ENCODE measurements around the gene DOC2A.

DNA sequence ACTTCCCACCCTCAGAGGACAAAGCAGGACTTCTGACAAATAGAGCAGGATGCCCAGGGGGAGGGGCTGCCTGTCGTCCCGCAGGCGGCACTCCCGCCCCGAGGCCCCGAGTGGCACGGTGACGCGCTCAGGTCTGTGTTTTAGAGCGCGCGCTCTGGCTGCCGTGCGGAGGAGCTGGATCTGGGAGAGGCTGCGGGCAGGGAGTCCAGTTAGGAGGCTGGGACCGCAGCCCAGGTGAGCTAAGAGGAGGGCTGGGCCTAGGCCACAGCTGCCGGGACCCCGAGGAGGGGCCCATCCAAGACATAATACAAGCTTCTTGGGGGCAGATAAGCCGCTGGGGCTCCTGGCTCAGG, 6.4 kb downstream of the DOC2A start:
- no peak for TF ChIP-seq TAF9B (IDR thresholded peaks at IDR 0.05; ENCODE audit: partially characterized antibody)
- no peak for TF ChIP-seq ZNF696 (CRISPR knock-in tag; conservative IDR thresholded peaks at IDR 0.05)
- TF ChIP-seq EGR1 (conservative IDR thresholded peaks at IDR 0.05): no peak
- TF ChIP-seq, protein P1, sequence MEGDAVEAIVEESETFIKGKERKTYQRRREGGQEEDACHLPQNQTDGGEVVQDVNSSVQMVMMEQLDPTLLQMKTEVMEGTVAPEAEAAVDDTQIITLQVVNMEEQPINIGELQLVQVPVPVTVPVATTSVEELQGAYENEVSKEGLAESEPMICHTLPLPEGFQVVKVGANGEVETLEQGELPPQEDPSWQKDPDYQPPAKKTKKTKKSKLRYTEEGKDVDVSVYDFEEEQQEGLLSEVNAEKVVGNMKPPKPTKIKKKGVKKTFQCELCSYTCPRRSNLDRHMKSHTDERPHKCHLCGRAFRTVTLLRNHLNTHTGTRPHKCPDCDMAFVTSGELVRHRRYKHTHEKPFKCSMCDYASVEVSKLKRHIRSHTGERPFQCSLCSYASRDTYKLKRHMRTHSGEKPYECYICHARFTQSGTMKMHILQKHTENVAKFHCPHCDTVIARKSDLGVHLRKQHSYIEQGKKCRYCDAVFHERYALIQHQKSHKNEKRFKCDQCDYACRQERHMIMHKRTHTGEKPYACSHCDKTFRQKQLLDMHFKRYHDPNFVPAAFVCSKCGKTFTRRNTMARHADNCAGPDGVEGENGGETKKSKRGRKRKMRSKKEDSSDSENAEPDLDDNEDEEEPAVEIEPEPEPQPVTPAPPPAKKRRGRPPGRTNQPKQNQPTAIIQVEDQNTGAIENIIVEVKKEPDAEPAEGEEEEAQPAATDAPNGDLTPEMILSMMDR (IDR thresholded peaks at IDR 0.05 in 2 of 3, conservative IDR thresholded peaks at IDR 0.05 in 1 of 3; ENCODE audit: insufficient read depth in 2 of 3, low read depth in 1 of 3, low read length in 3 of 3): no peak
- no peak for TF ChIP-seq ELF1 (tag; IDR thresholded peaks at IDR 0.05)
- TF ChIP-seq, protein P2, sequence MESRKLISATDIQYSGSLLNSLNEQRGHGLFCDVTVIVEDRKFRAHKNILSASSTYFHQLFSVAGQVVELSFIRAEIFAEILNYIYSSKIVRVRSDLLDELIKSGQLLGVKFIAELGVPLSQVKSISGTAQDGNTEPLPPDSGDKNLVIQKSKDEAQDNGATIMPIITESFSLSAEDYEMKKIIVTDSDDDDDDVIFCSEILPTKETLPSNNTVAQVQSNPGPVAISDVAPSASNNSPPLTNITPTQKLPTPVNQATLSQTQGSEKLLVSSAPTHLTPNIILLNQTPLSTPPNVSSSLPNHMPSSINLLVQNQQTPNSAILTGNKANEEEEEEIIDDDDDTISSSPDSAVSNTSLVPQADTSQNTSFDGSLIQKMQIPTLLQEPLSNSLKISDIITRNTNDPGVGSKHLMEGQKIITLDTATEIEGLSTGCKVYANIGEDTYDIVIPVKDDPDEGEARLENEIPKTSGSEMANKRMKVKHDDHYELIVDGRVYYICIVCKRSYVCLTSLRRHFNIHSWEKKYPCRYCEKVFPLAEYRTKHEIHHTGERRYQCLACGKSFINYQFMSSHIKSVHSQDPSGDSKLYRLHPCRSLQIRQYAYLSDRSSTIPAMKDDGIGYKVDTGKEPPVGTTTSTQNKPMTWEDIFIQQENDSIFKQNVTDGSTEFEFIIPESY (CRISPR knock-in tag; IDR thresholded peaks at IDR 0.05): no peak
- TF ChIP-seq TBP (optimal IDR thresholded peaks at IDR 0.05; ENCODE audit: low read depth, low read length): no peak
- no peak for TF ChIP-seq SP1 (CRISPR knock-in tag; IDR thresholded peaks at IDR 0.05)
- no peak for TF ChIP-seq KLF16 (IDR thresholded peaks at IDR 0.05)
- no peak for TF ChIP-seq POLR2AphosphoS5 (IDR thresholded peaks at IDR 0.05; ENCODE audit: control insufficient read depth, insufficient read depth, low read depth, low read length)
- no peak for TF ChIP-seq RFX5 (IDR thresholded peaks at IDR 0.05; ENCODE audit: low read depth, low read length)
- TF ChIP-seq, protein P3, sequence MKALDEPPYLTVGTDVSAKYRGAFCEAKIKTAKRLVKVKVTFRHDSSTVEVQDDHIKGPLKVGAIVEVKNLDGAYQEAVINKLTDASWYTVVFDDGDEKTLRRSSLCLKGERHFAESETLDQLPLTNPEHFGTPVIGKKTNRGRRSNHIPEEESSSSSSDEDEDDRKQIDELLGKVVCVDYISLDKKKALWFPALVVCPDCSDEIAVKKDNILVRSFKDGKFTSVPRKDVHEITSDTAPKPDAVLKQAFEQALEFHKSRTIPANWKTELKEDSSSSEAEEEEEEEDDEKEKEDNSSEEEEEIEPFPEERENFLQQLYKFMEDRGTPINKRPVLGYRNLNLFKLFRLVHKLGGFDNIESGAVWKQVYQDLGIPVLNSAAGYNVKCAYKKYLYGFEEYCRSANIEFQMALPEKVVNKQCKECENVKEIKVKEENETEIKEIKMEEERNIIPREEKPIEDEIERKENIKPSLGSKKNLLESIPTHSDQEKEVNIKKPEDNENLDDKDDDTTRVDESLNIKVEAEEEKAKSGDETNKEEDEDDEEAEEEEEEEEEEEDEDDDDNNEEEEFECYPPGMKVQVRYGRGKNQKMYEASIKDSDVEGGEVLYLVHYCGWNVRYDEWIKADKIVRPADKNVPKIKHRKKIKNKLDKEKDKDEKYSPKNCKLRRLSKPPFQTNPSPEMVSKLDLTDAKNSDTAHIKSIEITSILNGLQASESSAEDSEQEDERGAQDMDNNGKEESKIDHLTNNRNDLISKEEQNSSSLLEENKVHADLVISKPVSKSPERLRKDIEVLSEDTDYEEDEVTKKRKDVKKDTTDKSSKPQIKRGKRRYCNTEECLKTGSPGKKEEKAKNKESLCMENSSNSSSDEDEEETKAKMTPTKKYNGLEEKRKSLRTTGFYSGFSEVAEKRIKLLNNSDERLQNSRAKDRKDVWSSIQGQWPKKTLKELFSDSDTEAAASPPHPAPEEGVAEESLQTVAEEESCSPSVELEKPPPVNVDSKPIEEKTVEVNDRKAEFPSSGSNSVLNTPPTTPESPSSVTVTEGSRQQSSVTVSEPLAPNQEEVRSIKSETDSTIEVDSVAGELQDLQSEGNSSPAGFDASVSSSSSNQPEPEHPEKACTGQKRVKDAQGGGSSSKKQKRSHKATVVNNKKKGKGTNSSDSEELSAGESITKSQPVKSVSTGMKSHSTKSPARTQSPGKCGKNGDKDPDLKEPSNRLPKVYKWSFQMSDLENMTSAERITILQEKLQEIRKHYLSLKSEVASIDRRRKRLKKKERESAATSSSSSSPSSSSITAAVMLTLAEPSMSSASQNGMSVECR (CRISPR knock-in tag; IDR thresholded peaks at IDR 0.05): no peak
- no peak for TF ChIP-seq NFE2L1 (tag; IDR thresholded peaks at IDR 0.05; ENCODE audit: borderline replicate concordance, low read depth)
- no peak for TF ChIP-seq SMAD1 (IDR thresholded peaks at IDR 0.05; ENCODE audit: low read depth, low read length, partially characterized antibody)
